DMS 273 (cell line): ENCODE results near the gene TEX50.
"Not testable (repeated sequence)": the region's sequence is repeated elsewhere in the genome, so short reads cannot be mapped to it uniquely, and the experiment has no call there.

Source experiments
- DNase-seq: peaks from one replicate; lab custom pipeline; 2025; ENCODE audit not compliant: unreplicated experiment; lab: John Stamatoyannopoulos, UW

The TEX50 gene

GRCh38 chr1:173635116-173635515, at the start of gene TEX50:
Gene TEX50 (plus strand): TSS chr1:173635338. CDS start chr1:173635522, 184 bp downstream.
- DNase-seq: no peak

DNA sequence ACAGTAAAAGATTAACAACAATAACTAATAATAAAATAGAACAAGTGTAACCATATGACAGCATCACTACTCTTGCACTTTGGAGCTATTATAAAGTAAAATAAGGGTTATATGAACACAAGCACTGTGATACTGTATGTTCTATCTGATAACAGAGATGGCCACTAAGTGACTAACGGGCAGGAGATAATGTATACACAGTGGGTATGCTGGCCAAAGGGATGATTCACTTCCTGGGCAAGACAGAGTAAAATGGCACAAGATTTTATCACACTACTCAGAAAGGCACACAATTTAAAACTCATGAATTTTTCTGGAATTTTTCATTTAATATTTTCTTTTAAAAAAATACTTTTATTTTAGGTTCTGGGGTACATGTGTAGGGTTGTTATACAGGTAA, 44.6 kb upstream of the TEX50 start:
- DNase-seq: no peak

GRCh38 chr1:173591138-173591537, 44.0 kb upstream of the TEX50 start:
- DNase-seq: not testable (repeated sequence)

- no peak for DNase-seq
These were observed 38.9 kb upstream of the TEX50 start for GRCh38 chr1:173596097-173596825.

DNA sequence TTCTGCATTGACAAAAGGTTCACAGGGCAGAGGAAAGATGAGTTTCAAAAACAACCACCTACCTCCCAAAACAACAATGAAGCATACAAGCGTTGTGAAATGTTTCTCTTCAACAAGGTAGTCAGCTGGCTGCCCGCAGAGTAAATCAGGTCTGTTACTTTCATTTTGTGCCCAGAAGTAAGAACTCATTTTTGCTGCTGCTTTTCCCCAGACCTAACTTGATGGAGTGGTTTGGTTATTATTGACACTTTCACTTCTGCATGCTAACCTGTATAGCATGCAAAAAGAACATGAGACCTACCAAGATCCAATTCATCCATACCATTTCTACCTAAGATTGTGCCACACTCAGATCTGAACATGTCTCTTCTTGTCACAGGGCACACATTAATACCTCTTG, 33.5 kb upstream of the TEX50 start:
- no peak for DNase-seq

GRCh38 chr1:173603056-173603591, 32.0 kb upstream of the TEX50 start, which contains the start of gene SLC9C2:
Gene SLC9C2 (minus strand): TSS chr1:173603072. CDS start chr1:173601776, 1,296 bp downstream.
- no peak for DNase-seq

DNA sequence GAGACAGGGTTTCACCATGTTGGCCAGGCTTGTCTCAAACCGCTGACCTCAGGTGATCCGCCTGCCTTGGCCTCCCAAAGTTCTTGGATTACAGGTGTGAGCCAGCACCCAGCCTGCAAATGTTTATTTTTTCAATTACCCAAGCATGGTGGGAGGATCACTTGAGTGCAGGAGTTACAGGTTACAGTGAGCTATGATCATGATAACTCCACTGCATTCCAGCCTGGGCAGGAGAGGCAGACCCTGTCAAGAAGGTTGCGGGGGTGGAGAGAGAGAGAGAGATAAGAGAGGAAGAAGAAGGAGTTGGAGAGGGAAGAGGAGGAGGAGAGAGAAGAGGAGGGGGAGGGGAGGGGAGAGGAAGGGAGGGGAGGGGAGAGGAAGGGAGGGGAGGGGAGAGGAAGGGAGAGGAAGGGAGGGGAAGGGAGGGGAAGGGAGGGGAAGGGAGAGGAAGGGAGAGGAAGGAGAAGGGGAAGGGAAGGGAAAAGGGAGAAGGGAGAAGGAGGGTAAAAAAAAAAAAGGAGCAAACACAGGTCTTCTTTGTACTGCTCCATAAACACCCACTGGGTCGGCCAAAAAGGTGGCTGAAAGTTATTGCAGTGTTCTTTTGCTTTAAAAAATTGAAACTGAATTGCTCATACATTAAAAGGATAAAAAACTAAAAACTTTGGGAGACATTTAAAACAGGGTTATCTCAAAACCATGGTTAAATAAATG, 26.5 kb upstream of the TEX50 start:
- no peak for DNase-seq

GRCh38 chr1:173613086-173613485, 22.1 kb upstream of the TEX50 start:
- not testable (repeated sequence) for DNase-seq

GRCh38 chr1:173616859-173617258, 18.3 kb upstream of the TEX50 start:
- DNase-seq: no peak

GRCh38 chr1:173627269-173627668, 7.9 kb upstream of the TEX50 start:
- DNase-seq: no peak

GRCh38 chr1:173628888-173629287, 6.2 kb upstream of the TEX50 start:
- DNase-seq: no peak

DNA sequence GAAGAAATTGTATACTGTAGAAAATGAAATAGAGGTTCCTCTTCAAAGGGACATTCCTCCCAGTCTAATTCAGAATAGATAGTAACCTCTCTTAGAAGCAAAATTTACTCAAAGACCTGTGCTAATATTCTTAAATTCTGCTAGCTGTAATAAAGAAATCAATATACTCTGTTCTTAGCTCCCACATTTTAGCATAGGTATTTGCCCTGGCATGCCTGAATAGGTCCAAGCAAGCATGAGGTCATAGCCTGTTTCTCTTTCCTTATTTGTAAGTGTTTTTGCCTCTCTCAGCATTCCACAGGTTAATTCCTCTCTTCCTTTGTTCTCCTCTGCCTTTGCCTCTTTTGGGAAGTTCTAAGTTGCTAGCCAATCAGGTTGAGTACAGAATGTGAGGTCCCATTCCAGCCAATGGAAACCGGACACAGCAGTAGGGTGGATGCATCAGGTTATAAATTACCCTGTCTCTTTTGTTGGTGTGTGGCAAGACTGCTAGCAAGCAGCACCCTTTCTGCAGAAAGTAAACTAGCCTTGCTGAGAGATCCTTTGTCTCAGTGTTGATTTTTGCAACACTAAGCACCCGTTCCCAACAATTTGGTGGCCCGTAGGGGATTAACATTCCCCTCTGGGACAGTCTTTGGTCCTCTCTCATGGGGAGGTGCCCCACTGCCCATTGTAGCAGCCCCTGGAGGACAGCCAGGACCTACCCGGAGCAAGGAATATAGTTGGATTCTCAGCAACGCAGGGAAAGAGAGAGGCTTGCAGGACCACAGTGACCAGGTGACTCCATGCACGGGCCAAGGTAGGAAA, 2.3 kb downstream of the TEX50 start:
- not testable (repeated sequence) for DNase-seq

- DNase-seq: no peak
These were observed 3.2 kb downstream of the TEX50 start for GRCh38 chr1:173638043-173639021.

DNA sequence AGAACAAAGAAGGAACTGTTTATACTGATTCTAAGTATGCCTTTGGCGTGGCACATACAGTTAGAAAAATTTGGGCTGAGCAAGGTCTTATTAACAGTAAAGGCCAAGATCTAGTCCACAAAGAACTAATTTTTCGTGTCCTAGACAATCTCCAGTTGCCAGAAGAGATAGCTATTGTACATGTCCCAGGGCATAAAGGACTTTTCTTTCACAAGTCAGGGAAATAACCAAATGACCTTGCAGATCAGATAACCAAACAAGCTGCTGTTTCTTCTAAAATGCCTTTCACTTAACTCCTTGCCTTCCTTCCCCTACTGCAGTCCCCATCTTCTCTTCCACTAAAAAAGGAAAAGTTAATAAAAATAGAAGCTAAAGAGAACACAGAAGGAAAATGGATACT, 4.0 kb downstream of the TEX50 start:
- DNase-seq: no peak

DNA sequence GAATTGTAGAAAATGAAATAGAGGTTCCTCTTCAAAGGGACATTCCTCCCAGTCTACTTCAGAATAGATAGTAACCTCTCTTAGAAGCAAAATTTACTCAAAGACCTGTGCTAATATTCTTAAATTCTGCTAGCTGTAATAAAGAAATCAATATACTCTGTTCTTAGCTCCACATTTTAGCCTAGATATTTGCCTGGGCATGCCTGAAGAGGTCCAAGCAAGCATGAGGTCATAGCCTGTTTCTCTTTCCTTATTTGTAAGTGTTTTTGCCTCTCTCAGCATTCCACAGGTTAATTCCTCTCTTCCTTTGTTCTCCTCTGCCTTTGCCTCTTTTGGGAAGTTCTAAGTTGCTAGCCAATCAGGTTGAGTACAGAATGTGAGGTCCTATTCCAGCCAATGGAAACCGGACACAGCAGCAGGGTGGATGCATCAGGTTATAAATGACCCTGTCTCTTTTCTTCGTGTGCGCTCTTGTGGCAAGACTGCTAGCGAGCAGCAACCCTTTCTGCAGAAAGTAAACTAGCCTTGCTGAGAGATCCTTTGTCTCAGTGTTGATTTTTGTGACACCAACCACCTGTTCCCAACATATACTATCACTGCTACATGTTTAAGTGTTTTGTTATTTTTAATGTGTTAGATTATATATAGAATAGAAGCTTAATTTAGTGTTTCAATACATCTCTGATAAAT, 7.5 kb downstream of the TEX50 start:
- not testable (repeated sequence) for DNase-seq

- DNase-seq: no peak
These were observed 11.5 kb downstream of the TEX50 start for GRCh38 chr1:173646656-173647055.

DNA sequence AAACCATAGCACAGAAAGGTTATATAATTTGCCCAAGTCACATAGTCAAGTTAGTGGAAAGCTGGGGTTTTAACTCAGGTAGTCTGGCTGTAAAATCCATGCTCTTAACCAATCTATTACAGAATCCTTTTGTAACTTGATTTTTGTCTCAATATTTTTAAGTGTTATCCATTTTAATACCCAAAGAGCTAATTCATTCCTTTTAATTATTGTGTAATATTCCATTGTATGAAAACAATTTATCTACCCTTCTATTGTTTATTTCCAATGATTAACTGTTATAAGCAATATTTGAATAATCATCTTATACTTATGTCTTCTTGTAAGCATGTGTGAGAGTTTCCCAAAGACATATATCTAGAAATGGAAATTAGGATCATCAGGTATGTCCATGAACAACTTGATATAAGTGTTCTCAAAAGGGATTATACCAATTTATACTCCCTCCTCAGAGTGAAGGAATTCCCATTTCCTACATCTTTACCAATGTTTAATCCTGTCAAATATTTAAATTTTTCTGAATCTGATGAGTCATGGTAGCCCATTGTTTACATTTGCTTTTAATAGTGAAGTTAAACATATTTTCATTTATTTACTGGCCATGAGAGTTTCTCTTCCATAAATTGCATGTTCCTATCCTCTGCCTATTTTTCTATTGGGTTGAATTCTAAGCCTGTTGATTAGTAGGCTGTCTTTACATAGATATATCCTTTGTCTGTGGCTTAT, 13.9 kb downstream of the TEX50 start:
- DNase-seq: no peak

DNA sequence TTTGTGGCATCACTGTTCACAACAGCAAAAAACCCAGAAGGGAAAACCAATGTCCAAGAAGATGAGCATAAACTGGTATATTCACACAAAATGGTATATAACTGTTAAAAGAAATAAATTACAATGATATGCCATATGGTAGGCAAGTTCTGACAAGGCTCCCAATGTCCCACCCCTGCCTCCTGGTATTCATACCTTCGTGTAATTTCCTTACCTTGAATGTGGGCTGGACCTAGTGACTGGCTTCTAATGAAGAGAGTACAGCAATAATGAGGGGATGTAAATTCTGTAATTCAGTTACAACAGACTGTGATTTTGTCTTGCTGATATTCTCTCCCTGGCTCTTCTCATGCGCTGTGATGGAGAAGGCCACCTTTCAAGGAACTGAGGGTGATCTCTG, 25.2 kb downstream of the TEX50 start:
- DNase-seq: no peak

DNA sequence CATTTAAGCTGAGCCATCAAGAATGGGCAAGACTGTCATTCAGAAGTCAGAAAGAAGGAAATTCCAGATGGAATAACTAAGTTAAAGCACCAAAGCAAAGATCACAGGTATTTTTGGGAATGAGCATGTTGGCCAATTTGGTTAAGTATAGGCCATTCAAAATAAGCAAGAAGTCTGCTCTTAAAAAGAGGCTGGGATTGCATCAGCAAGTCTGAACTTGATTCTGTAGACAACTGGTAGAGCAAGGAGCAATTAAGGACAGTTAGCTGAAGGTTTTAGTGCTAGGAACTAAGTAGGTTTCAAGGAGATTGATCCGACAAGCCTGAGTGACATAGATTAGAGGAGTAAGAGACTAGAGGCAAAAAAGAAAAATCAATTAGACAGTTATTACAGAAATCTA, 26.1 kb downstream of the TEX50 start:
- DNase-seq: no peak
